NOMO-1 treated with dmso at 0.1 percent for 144 hours (cell line): Measurements from ENCODE around the gene SETBP1.

Experiments used
- DNase-seq: peaks from one replicate; lab custom pipeline; 2025; ENCODE audit not compliant: unreplicated experiment; lab: John Stamatoyannopoulos, UW

The SETBP1 gene

GRCh38 chr18:44921974-44922373 is 241.3 kb downstream of the SETBP1 start:
- no peak for DNase-seq

GRCh38 chr18:44922968-44923367 is 242.3 kb downstream of the SETBP1 start:
- no peak for DNase-seq

GRCh38 chr18:44924785-44925499 is 244.3 kb downstream of the SETBP1 start:
- no peak for DNase-seq

GRCh38 chr18:44927127-44927849 is 246.6 kb downstream of the SETBP1 start:
- no peak for DNase-seq

GRCh38 chr18:44934901-44935300 is 254.2 kb downstream of the SETBP1 start:
- DNase-seq, result no peak

- no peak for DNase-seq
These were observed 254.8 kb downstream of the SETBP1 start for GRCh38 chr18:44935455-44935854.

GRCh38 chr18:44936485-44936884 is 255.8 kb downstream of the SETBP1 start:
- DNase-seq, result no peak

GRCh38 chr18:44937960-44938719 is 257.5 kb downstream of the SETBP1 start:
- no peak for DNase-seq

GRCh38 chr18:44938720-44939665 is 258.3 kb downstream of the SETBP1 start:
- no peak for DNase-seq

GRCh38 chr18:44941516-44941915 is 260.8 kb downstream of the SETBP1 start:
- no peak for DNase-seq

- no peak for DNase-seq
These were observed 261.4 kb downstream of the SETBP1 start for GRCh38 chr18:44942073-44942472.

- DNase-seq, result no peak
These were observed 262.7 kb downstream of the SETBP1 start for GRCh38 chr18:44943311-44943881.

- DNase-seq, result no peak
These were observed 263.8 kb downstream of the SETBP1 start for GRCh38 chr18:44944461-44944860.

- DNase-seq, result no peak
These were observed 265.3 kb downstream of the SETBP1 start for GRCh38 chr18:44945888-44946401.

GRCh38 chr18:44946529-44947113 is 265.9 kb downstream of the SETBP1 start:
- no peak for DNase-seq

GRCh38 chr18:44949967-44950366 is 269.3 kb downstream of the SETBP1 start:
- no peak for DNase-seq

- DNase-seq, result no peak
These were observed 270.1 kb downstream of the SETBP1 start for GRCh38 chr18:44950685-44951195.

- DNase-seq, result no peak
These were observed 271.1 kb downstream of the SETBP1 start for GRCh38 chr18:44951748-44952147.

GRCh38 chr18:44954257-44954656 is 273.6 kb downstream of the SETBP1 start:
- DNase-seq, result no peak

- DNase-seq, result no peak
These were observed 275.1 kb downstream of the SETBP1 start for GRCh38 chr18:44955825-44956224.
